ENCODE measurements around the gene FUT7.

The FUT7 gene

GRCh38 chr9:137014166-137014565 lies 17.7 kb downstream of the FUT7 start:
- no peak for TF ChIP-seq CTCF (IDR thresholded peaks at IDR 0.05)
- H3K4me1 ChIP-seq (ENCODE audit: control insufficient read depth in 1 of 2, insufficient read depth in 1 of 2, low read depth in 1 of 2, low read length in 1 of 2) = no peaks in the 10 kb centered on the region
- H3K9me3 ChIP-seq = no peaks in the 10 kb centered on the region
- H3K27me3 ChIP-seq = no peaks in the 10 kb centered on the region
- H3K27ac ChIP-seq = no peak overlapping the region
- H3K4me3 ChIP-seq (ENCODE audit: low read depth in 1 of 2, low read length in 1 of 2) = no peak overlapping the region
- peaks cover 98% of the 10 kb centered on the region for H3K36me3 ChIP-seq

GRCh38 chr9:137013571-137013940 lies 18.3 kb downstream of the FUT7 start:
- Histone ChIP-seq H3K27me3 (no peaks in the 10 kb centered on the region), H3K4me1 (ENCODE audit: control insufficient read depth in 1 of 2, insufficient read depth in 1 of 2, low read depth in 1 of 2, low read length in 1 of 2) (no peaks in the 10 kb centered on the region), H3K9me3 (no peaks in the 10 kb centered on the region), H3K36me3 (peaks cover 98% of the 10 kb centered on the region), H3K4me3 (ENCODE audit: low read depth in 1 of 2, low read length in 1 of 2) (no peak overlapping the region), H3K27ac (no peak overlapping the region)
- no peak for TF ChIP-seq CTCF (IDR thresholded peaks at IDR 0.05)

- no peak for TF ChIP-seq CTCF (IDR thresholded peaks at IDR 0.05)
- no peaks in the 10 kb centered on the region for H3K27me3 ChIP-seq
- H3K9me3 ChIP-seq = no peaks in the 10 kb centered on the region
- H3K4me1 ChIP-seq (ENCODE audit: control insufficient read depth in 1 of 2, insufficient read depth in 1 of 2, low read depth in 1 of 2, low read length in 1 of 2) = no peaks in the 10 kb centered on the region
- H3K27ac ChIP-seq = no peak overlapping the region
- H3K36me3 ChIP-seq = peaks cover 100% of the 10 kb centered on the region
- H3K4me3 ChIP-seq (ENCODE audit: low read depth in 1 of 2, low read length in 1 of 2) = no peak overlapping the region
These were observed 19.0 kb downstream of the FUT7 start for GRCh38 chr9:137012694-137013570.

- Histone ChIP-seq H3K9me3 (no peaks in the 10 kb centered on the region), H3K27me3 (no peaks in the 10 kb centered on the region), H3K4me3 (ENCODE audit: low read depth in 1 of 2, low read length in 1 of 2) (no peak overlapping the region), H3K4me1 (ENCODE audit: control insufficient read depth in 1 of 2, insufficient read depth in 1 of 2, low read depth in 1 of 2, low read length in 1 of 2) (no peaks in the 10 kb centered on the region), H3K27ac (no peak overlapping the region), H3K36me3 (peaks cover 100% of the 10 kb centered on the region)
- no peak for TF ChIP-seq CTCF (IDR thresholded peaks at IDR 0.05)
These were observed 19.8 kb downstream of the FUT7 start for GRCh38 chr9:137011907-137012675.

- Histone ChIP-seq H3K27me3 (no peaks in the 10 kb centered on the region), H3K36me3 (peaks cover 96% of the 10 kb centered on the region), H3K27ac (no peak overlapping the region), H3K4me1 (ENCODE audit: control insufficient read depth in 1 of 2, insufficient read depth in 1 of 2, low read depth in 1 of 2, low read length in 1 of 2) (no peaks in the 10 kb centered on the region), H3K9me3 (no peaks in the 10 kb centered on the region), H3K4me3 (ENCODE audit: low read depth in 1 of 2, low read length in 1 of 2) (no peak overlapping the region)
- TF ChIP-seq CTCF (IDR thresholded peaks at IDR 0.05) = no peak
These were observed 20.7 kb downstream of the FUT7 start for GRCh38 chr9:137011156-137011555.
